Mesendoderm (in vitro differentiated cells): Measurements from ENCODE around the gene TAL2.

Experiments used
- DNase-seq: peaks from one replicate; pipeline ENCODE4 v3.0.0; 2013
- H2AK5ac ChIP-seq: 2 replicates; pipeline ENCODE4 v1.6.1; 2013; ENCODE audit warnings: low read length, inconsistent platforms
- H2BK120ac ChIP-seq: 2 replicates; pipeline ENCODE4 v1.6.1; 2013; ENCODE audit warnings: low read depth, mild to moderate bottlenecking, low read length, moderate library complexity, mixed read lengths
- H2BK15ac ChIP-seq: replicated peaks from 2 replicates; pipeline ENCODE4 v1.6.1; 2013; ENCODE audit warnings: low read depth, mild to moderate bottlenecking, moderate library complexity
- H2BK5ac ChIP-seq: 2 replicates; pipeline ENCODE4 v1.6.1; 2013; ENCODE audit warnings: low read length, inconsistent platforms
- H3K18ac ChIP-seq: 2 replicates; pipeline ENCODE4 v1.6.1; 2013; ENCODE audit warnings: mild to moderate bottlenecking, low read length, mixed read lengths
- H3K23ac ChIP-seq: one replicate; pipeline ENCODE4 v1.6.1; 2013; ENCODE audit warnings: low read length
- H3K27ac ChIP-seq: 2 replicates; pipeline ENCODE4 v1.5.1; 2013; ENCODE audit warnings: low read depth, mild to moderate bottlenecking, inconsistent platforms, low read length, moderate library complexity
- H3K27me3 ChIP-seq: 2 replicates; pipeline ENCODE4 v1.6.1; 2013; ENCODE audit warnings: low read length, control low read depth, mild to moderate bottlenecking, inconsistent platforms; ENCODE audit not compliant: insufficient read depth, poor library complexity
- H3K36me3 ChIP-seq: 2 replicates; pipeline ENCODE4 v1.6.1; 2013; ENCODE audit warnings: low read length, inconsistent platforms; ENCODE audit not compliant: control insufficient read depth, insufficient read depth
- H3K4ac ChIP-seq: one replicate; pipeline ENCODE4 v1.6.1; 2013; ENCODE audit warnings: low read depth, mild to moderate bottlenecking, low read length, moderate library complexity
- H3K4me1 ChIP-seq: 2 replicates; pipeline ENCODE4 v1.6.1; 2013; ENCODE audit warnings: low read depth, low read length, inconsistent platforms; ENCODE audit not compliant: control insufficient read depth
- H3K4me2 ChIP-seq: 2 replicates; pipeline ENCODE4 v1.6.1; 2013; ENCODE audit warnings: low read length
- H3K4me3 ChIP-seq: 2 replicates; pipeline ENCODE4 v1.5.1; 2013; ENCODE audit warnings: mild to moderate bottlenecking, low read length
- H3K56ac ChIP-seq: one replicate; pipeline ENCODE4 v1.6.1; 2013; ENCODE audit warnings: low read length
- H3K79me1 ChIP-seq: 2 replicates; pipeline ENCODE4 v1.6.1; 2013; ENCODE audit warnings: low read length, inconsistent platforms
- H3K79me2 ChIP-seq: 2 replicates; pipeline ENCODE4 v1.6.1; 2013; ENCODE audit warnings: mild to moderate bottlenecking, low read length; ENCODE audit not compliant: control insufficient read depth, insufficient read depth
- H3K9ac ChIP-seq: 2 replicates; pipeline ENCODE4 v1.6.1; 2013; ENCODE audit warnings: low read length, inconsistent platforms
- H4K5ac ChIP-seq: one replicate; pipeline ENCODE4 v1.6.1; 2013; ENCODE audit warnings: low read length
- H4K8ac ChIP-seq: one replicate; pipeline ENCODE4 v1.6.1; 2013; ENCODE audit warnings: low read depth, mild to moderate bottlenecking, control low read depth, low read length, moderate library complexity
- WGBS: extraction: QIAGEN DNeasy Blood & Tissue Kit; methylation state at CpG from one replicate; pipeline ENCODE4 v1.1.7; 2013; ENCODE audit warnings: low lambda C conversion rate, missing lambda C conversion rate; ENCODE audit not compliant: insufficient coverage; ENCODE audit errors: extremely low coverage; 5-methylcytosine and 5-hydroxymethylcytosine counted together

The TAL2 gene

GRCh38 chr9:105636331-105636730 is 25.9 kb upstream of the TAL2 start:
- no peak overlapping the region for H3K23ac ChIP-seq
- no CpG with 5 or more reads among the region's 1 CpG for WGBS
- DNase-seq = no peak
- no peak overlapping the region for H3K56ac ChIP-seq
- no peak overlapping the region for H2BK5ac ChIP-seq
- H3K18ac ChIP-seq = no peak overlapping the region
- H3K4me2 ChIP-seq = no peak overlapping the region
- H4K8ac ChIP-seq = no peak overlapping the region
- H2BK120ac ChIP-seq = no peak overlapping the region
- H3K4me1 ChIP-seq = no peaks in the 10 kb centered on the region
- no peak overlapping the region for H3K4me3 ChIP-seq
- H3K4ac ChIP-seq = no peak overlapping the region
- H3K9ac ChIP-seq = no peak overlapping the region
- no peaks in the 10 kb centered on the region for H3K27me3 ChIP-seq
- H3K79me2 ChIP-seq = no peaks in the 10 kb centered on the region
- no peak overlapping the region for H4K5ac ChIP-seq
- H2AK5ac ChIP-seq = no peak overlapping the region
- no peaks in the 10 kb centered on the region for H3K36me3 ChIP-seq
- no peak overlapping the region for H3K27ac ChIP-seq
- no peaks in the 10 kb centered on the region for H3K79me1 ChIP-seq
- H2BK15ac ChIP-seq = no peak overlapping the region

GRCh38 chr9:105637787-105638395 is 24.4 kb upstream of the TAL2 start:
- no peak overlapping the region for H2BK120ac ChIP-seq
- H3K36me3 ChIP-seq = no peaks in the 10 kb centered on the region
- no peak overlapping the region for H4K5ac ChIP-seq
- H2BK15ac ChIP-seq = no peak overlapping the region
- no peaks in the 10 kb centered on the region for H3K79me2 ChIP-seq
- no peak overlapping the region for H3K9ac ChIP-seq
- no peak overlapping the region for H2AK5ac ChIP-seq
- H3K27me3 ChIP-seq = no peaks in the 10 kb centered on the region
- DNase-seq = peak; percentile 8
- H3K4me1 ChIP-seq = no peaks in the 10 kb centered on the region
- no peak overlapping the region for H2BK5ac ChIP-seq
- no peak overlapping the region for H3K18ac ChIP-seq
- H3K4me2 ChIP-seq = no peak overlapping the region
- no peak overlapping the region for H3K56ac ChIP-seq
- H3K23ac ChIP-seq = no peak overlapping the region
- H3K4ac ChIP-seq = no peak overlapping the region
- WGBS = no CpG with 5 or more reads among the region's 4 CpGs
- no peaks in the 10 kb centered on the region for H3K79me1 ChIP-seq
- no peak overlapping the region for H3K27ac ChIP-seq
- no peak overlapping the region for H4K8ac ChIP-seq
- no peak overlapping the region for H3K4me3 ChIP-seq

GRCh38 chr9:105639936-105640335 is 22.3 kb upstream of the TAL2 start:
- Histone ChIP-seq H2AK5ac (no peak overlapping the region), H2BK5ac (no peak overlapping the region), H3K27me3 (no peaks in the 10 kb centered on the region), H2BK15ac (no peak overlapping the region), H3K4ac (no peak overlapping the region), H4K5ac (no peak overlapping the region), H3K23ac (no peak overlapping the region), H3K4me3 (no peak overlapping the region), H3K79me2 (no peaks in the 10 kb centered on the region), H3K18ac (no peak overlapping the region), H4K8ac (no peak overlapping the region), H3K9ac (no peak overlapping the region), H3K4me2 (no peak overlapping the region), H3K56ac (no peak overlapping the region), H3K4me1 (no peaks in the 10 kb centered on the region), H2BK120ac (no peak overlapping the region), H3K27ac (no peak overlapping the region), H3K36me3 (no peaks in the 10 kb centered on the region), H3K79me1 (no peaks in the 10 kb centered on the region)
- DNase-seq = no peak

DNA sequence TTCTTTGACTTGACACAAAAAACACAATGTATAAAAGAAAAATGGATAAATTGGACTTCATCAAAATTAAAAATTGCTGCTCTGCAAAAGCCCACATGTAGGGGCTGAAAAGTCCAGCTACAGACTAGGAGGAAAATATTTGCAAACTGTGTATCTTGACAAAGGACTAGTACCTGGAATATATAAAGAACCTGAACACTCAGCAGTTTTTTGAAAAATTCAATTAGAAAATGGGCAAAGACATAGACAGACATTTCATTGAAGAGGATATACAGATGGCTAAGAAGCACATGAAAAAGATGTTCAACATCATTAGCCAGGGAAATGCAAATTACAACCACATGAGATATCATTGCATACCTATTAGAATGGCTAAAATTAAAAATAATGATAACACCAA is 18.5 kb upstream of the TAL2 start:
- H3K36me3 ChIP-seq = no peaks in the 10 kb centered on the region
- DNase-seq = no peak
- H3K4ac ChIP-seq = no peak overlapping the region
- H3K4me2 ChIP-seq = no peak overlapping the region
- no peak overlapping the region for H4K5ac ChIP-seq
- H4K8ac ChIP-seq = no peak overlapping the region
- H3K56ac ChIP-seq = no peak overlapping the region
- no peak overlapping the region for H2AK5ac ChIP-seq
- H3K27ac ChIP-seq = no peak overlapping the region
- peaks cover 4% of the 10 kb centered on the region for H3K4me1 ChIP-seq
- no peak overlapping the region for H3K18ac ChIP-seq
- no peak overlapping the region for H3K9ac ChIP-seq
- no peaks in the 10 kb centered on the region for H3K79me1 ChIP-seq
- H3K79me2 ChIP-seq = no peaks in the 10 kb centered on the region
- H2BK15ac ChIP-seq = no peak overlapping the region
- H2BK120ac ChIP-seq = no peak overlapping the region
- H2BK5ac ChIP-seq = no peak overlapping the region
- H3K27me3 ChIP-seq = no peaks in the 10 kb centered on the region
- no peak overlapping the region for H3K23ac ChIP-seq
- no peak overlapping the region for H3K4me3 ChIP-seq

DNA sequence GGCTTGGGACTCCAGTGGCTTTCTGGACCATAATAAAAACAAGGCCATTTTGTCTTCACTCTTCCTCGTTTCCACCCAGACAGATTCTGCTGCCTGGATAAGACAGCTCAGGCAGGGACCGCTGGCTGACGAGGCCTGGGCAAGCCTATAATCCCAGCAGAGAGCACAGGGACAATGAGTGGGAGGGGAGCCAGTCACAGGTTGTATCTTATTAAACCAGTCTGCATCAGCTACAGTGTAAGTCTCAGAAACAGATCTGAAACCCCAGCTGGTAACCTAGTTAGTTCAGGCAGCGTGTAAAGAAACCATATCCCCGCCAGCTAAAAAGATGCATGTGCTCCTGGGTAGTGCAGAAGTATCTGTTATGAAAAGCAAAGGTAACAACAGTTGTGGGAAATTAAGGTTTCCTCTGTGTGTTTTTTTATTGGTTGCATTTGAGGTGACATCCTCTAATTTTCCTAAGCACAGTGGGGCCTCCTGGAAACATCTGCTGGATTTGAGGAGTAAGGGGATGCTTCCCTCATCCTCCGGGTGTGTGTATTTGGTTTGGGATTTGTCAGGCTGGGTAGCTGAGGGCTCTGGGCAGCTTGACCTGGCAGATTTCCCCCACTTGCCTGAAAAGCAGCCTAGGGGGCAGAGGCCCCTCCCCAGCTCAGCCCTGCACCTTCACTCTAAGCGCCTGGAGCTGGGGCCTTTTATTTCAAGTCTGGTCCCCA is 15.2 kb upstream of the TAL2 start:
- peak; percentile 17 for DNase-seq
- H2BK5ac ChIP-seq = no peak overlapping the region
- no peak overlapping the region for H2BK15ac ChIP-seq
- no peaks in the 10 kb centered on the region for H3K27me3 ChIP-seq
- no peaks in the 10 kb centered on the region for H3K36me3 ChIP-seq
- WGBS = no CpG with 5 or more reads among the region's 7 CpGs
- no peak overlapping the region for H3K4me3 ChIP-seq
- no peak overlapping the region for H3K27ac ChIP-seq
- no peak overlapping the region for H3K56ac ChIP-seq
- H2BK120ac ChIP-seq = no peak overlapping the region
- H3K23ac ChIP-seq = no peak overlapping the region
- H3K18ac ChIP-seq = no peak overlapping the region
- H3K4me2 ChIP-seq = no peak overlapping the region
- H3K79me1 ChIP-seq = no peaks in the 10 kb centered on the region
- H3K9ac ChIP-seq = no peak overlapping the region
- no peak overlapping the region for H3K4ac ChIP-seq
- no peak overlapping the region for H4K8ac ChIP-seq
- H4K5ac ChIP-seq = no peak overlapping the region
- no peaks in the 10 kb centered on the region for H3K79me2 ChIP-seq
- H3K4me1 ChIP-seq = peaks cover 4% of the 10 kb centered on the region
- H2AK5ac ChIP-seq = no peak overlapping the region
